ENCODE results near the gene NOP14.

GRCh38 chr4:2941138-2942036 lies 21.8 kb downstream of the NOP14 start:
- no peak for TF ChIP-seq EZH2 (IDR thresholded peaks at IDR 0.05; ENCODE audit: insufficient read depth, poor library complexity, severe bottlenecking)
- no peak for TF ChIP-seq EZH2phosphoT487 (IDR thresholded peaks at IDR 0.05; ENCODE audit: insufficient read depth, low read depth)
